ENCODE measurements around the gene PFDN6. TPM values are rescaled to one million over a fixed set of nuclear protein-coding genes. Genes with fewer than 3 reads are reported as not detected.
A peak's percentile ranks its signal among the peaks of the same experiment; 100 is the strongest.

PFDN6 gene
- total RNA-seq, 1 donor from 2014 or later: 55.8 TPM

GRCh38 chr6:33296797-33297405 lies 7.5 kb downstream of the PFDN6 start:
- no peak for TF ChIP-seq CTCF (conservative IDR thresholded peaks at IDR 0.05; ENCODE audit: low read depth, low read length)
- no peak for DNase-seq (ENCODE audit: low read depth)
- peak overlapping the region; percentile 78 for H3K4me3 ChIP-seq (ENCODE audit: low read depth, low read length)

GRCh38 chr6:33297406-33297955 lies 8.1 kb downstream of the PFDN6 start:
- TF ChIP-seq CTCF (conservative IDR thresholded peaks at IDR 0.05; ENCODE audit: low read depth, low read length): no peak
- DNase-seq (ENCODE audit: low read depth): no peak
- peak overlapping the region; percentile 78 for H3K4me3 ChIP-seq (ENCODE audit: low read depth, low read length)

GRCh38 chr6:33297956-33298772 lies 8.8 kb downstream of the PFDN6 start:
- DNase-seq (ENCODE audit: low read depth): no peak
- H3K4me3 ChIP-seq (ENCODE audit: low read depth, low read length): peak overlapping the region; percentile 78
- TF ChIP-seq CTCF (conservative IDR thresholded peaks at IDR 0.05; ENCODE audit: low read depth, low read length): peak; percentile 14

- no peak for TF ChIP-seq CTCF (conservative IDR thresholded peaks at IDR 0.05; ENCODE audit: low read depth, low read length)
- peak within 1 kb of the TSS; percentile 78 for H3K4me3 ChIP-seq (ENCODE audit: low read depth, low read length)
- DNase-seq (ENCODE audit: low read depth): no peak
Observed at GRCh38 chr6:33298773-33299236, 9.4 kb downstream of the PFDN6 start, which contains the start of gene RGL2. Gene RGL2 (minus strand): TSS chr6:33298942. CDS start chr6:33298610, 332 bp downstream.

GRCh38 chr6:33299237-33299944 lies 10.0 kb downstream of the PFDN6 start:
- peak overlapping the region; percentile 78 for H3K4me3 ChIP-seq (ENCODE audit: low read depth, low read length)
- TF ChIP-seq CTCF (conservative IDR thresholded peaks at IDR 0.05; ENCODE audit: low read depth, low read length): peak; percentile 80
- DNase-seq (ENCODE audit: low read depth): no peak

GRCh38 chr6:33301877-33302276 lies 12.5 kb downstream of the PFDN6 start:
- TF ChIP-seq CTCF (conservative IDR thresholded peaks at IDR 0.05; ENCODE audit: low read depth, low read length): no peak
- H3K4me3 ChIP-seq (ENCODE audit: low read depth, low read length): no peak overlapping the region
- no peak for DNase-seq (ENCODE audit: low read depth)
